ENCODE data around the gene MYRIP. TPM values are rescaled to one million over a fixed set of nuclear protein-coding genes. Genes with fewer than 3 reads are reported as not detected.

MYRIP gene
- total RNA-seq, 1 experiment from 2014 or later, result 1.6 TPM

- POLR2A ChIA-PET, result no interaction called here
- no peak overlapping the region for H3K4me3 Mint-ChIP-seq
- H3K9me3 Mint-ChIP-seq, result peaks cover 3% of the 10 kb centered on the region; the same call in 1 of the 2 replicates
- H3K36me3 Mint-ChIP-seq, result no peaks in the 10 kb centered on the region
- ATAC-seq, result peak; percentile 41
- no peak overlapping the region for H3K27ac Mint-ChIP-seq
- H3K4me1 Mint-ChIP-seq, result peaks cover 17% of the 10 kb centered on the region
- H3K27me3 Mint-ChIP-seq (ENCODE audit: low read depth), result no peaks in the 10 kb centered on the region
- CTCF ChIA-PET, result no interaction called here
- TF ChIP-seq SMAD3 (CRISPR knock-in tag; IDR thresholded peaks at IDR 0.05; ENCODE audit: borderline replicate concordance) (no peak), USF1 (CRISPR knock-in tag; IDR thresholded peaks at IDR 0.05) (no peak), IRF2 (CRISPR knock-in tag; IDR thresholded peaks at IDR 0.05; ENCODE audit: borderline replicate concordance, low read depth) (no peak), ATF3 (CRISPR knock-in tag; conservative IDR thresholded peaks at IDR 0.05) (no peak), ESRRA (CRISPR knock-in tag; IDR thresholded peaks at IDR 0.05; ENCODE audit: borderline replicate concordance) (no peak), NFE2L1 (CRISPR knock-in tag; IDR thresholded peaks at IDR 0.05) (no peak), RORB (CRISPR knock-in tag; IDR thresholded peaks at IDR 0.05) (no peak)
- no peak for DNase-seq (ENCODE audit: low spot score)
Measured at GRCh38 chr3:39935261-39935660, 125.9 kb downstream of the MYRIP start.

DNA sequence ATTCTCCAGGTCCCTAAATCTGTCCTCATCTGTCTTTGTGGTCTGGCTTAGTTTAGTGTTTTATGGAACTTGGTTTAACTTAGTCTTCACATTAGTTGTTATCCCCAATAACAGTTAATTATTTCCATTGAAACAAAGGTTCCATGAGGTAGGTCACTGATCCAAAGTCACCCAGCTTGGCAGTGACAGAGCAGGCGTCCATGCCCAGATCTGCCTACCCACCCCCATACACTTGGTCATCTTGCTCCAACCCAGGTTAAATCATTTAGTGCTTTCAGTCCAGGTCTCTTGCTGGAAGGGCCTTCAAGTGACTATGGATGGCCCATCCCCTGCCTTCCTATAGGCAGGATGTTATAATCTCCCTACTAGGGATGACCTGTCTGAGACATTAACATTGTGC is 127.4 kb downstream of the MYRIP start:
- CTCF ChIA-PET, result no interaction called here
- H3K27ac Mint-ChIP-seq, result no peak overlapping the region
- H3K36me3 Mint-ChIP-seq, result no peaks in the 10 kb centered on the region
- no peak for ATAC-seq
- H3K4me1 Mint-ChIP-seq, result peaks cover 17% of the 10 kb centered on the region
- H3K27me3 Mint-ChIP-seq (ENCODE audit: low read depth), result no peaks in the 10 kb centered on the region
- no peak for DNase-seq (ENCODE audit: low spot score)
- POLR2A ChIA-PET, result no interaction called here
- no peak overlapping the region for H3K4me3 Mint-ChIP-seq
- peaks cover 3% of the 10 kb centered on the region; the same call in 1 of the 2 replicates for H3K9me3 Mint-ChIP-seq
- TF ChIP-seq, protein P1, sequence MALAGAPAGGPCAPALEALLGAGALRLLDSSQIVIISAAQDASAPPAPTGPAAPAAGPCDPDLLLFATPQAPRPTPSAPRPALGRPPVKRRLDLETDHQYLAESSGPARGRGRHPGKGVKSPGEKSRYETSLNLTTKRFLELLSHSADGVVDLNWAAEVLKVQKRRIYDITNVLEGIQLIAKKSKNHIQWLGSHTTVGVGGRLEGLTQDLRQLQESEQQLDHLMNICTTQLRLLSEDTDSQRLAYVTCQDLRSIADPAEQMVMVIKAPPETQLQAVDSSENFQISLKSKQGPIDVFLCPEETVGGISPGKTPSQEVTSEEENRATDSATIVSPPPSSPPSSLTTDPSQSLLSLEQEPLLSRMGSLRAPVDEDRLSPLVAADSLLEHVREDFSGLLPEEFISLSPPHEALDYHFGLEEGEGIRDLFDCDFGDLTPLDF (CRISPR knock-in tag; IDR thresholded peaks at IDR 0.05), result no peak
- no peak for TF ChIP-seq SOX15 (CRISPR knock-in tag; IDR thresholded peaks at IDR 0.05)
- no peak for TF ChIP-seq ETV6 (CRISPR knock-in tag; IDR thresholded peaks at IDR 0.05)
- TF ChIP-seq FOXP4 (CRISPR knock-in tag; IDR thresholded peaks at IDR 0.05), result no peak
- no peak for TF ChIP-seq CREM (CRISPR knock-in tag; IDR thresholded peaks at IDR 0.05)
- no peak for TF ChIP-seq SMAD4 (CRISPR knock-in tag; IDR thresholded peaks at IDR 0.05)
- TF ChIP-seq CREB1 (CRISPR knock-in tag; IDR thresholded peaks at IDR 0.05), result no peak
- no peak for TF ChIP-seq FOXJ3 (CRISPR knock-in tag; IDR thresholded peaks at IDR 0.05; ENCODE audit: borderline replicate concordance)
- TF ChIP-seq IRF2 (CRISPR knock-in tag; IDR thresholded peaks at IDR 0.05; ENCODE audit: borderline replicate concordance, low read depth), result no peak
- no peak for TF ChIP-seq ATF3 (CRISPR knock-in tag; conservative IDR thresholded peaks at IDR 0.05)
- TF ChIP-seq CTCF (IDR thresholded peaks at IDR 0.05), result no peak
- TF ChIP-seq TCF7 (CRISPR knock-in tag; IDR thresholded peaks at IDR 0.05; ENCODE audit: low read depth), result no peak
- TF ChIP-seq, protein P2, sequence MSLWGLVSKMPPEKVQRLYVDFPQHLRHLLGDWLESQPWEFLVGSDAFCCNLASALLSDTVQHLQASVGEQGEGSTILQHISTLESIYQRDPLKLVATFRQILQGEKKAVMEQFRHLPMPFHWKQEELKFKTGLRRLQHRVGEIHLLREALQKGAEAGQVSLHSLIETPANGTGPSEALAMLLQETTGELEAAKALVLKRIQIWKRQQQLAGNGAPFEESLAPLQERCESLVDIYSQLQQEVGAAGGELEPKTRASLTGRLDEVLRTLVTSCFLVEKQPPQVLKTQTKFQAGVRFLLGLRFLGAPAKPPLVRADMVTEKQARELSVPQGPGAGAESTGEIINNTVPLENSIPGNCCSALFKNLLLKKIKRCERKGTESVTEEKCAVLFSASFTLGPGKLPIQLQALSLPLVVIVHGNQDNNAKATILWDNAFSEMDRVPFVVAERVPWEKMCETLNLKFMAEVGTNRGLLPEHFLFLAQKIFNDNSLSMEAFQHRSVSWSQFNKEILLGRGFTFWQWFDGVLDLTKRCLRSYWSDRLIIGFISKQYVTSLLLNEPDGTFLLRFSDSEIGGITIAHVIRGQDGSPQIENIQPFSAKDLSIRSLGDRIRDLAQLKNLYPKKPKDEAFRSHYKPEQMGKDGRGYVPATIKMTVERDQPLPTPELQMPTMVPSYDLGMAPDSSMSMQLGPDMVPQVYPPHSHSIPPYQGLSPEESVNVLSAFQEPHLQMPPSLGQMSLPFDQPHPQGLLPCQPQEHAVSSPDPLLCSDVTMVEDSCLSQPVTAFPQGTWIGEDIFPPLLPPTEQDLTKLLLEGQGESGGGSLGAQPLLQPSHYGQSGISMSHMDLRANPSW (CRISPR knock-in tag; conservative IDR thresholded peaks at IDR 0.05; ENCODE audit: low read depth), result no peak
- no peak for TF ChIP-seq ZNF423 (CRISPR knock-in tag; IDR thresholded peaks at IDR 0.05)
- TF ChIP-seq ESRRA (CRISPR knock-in tag; IDR thresholded peaks at IDR 0.05; ENCODE audit: borderline replicate concordance), result no peak
- TF ChIP-seq, protein P3, sequence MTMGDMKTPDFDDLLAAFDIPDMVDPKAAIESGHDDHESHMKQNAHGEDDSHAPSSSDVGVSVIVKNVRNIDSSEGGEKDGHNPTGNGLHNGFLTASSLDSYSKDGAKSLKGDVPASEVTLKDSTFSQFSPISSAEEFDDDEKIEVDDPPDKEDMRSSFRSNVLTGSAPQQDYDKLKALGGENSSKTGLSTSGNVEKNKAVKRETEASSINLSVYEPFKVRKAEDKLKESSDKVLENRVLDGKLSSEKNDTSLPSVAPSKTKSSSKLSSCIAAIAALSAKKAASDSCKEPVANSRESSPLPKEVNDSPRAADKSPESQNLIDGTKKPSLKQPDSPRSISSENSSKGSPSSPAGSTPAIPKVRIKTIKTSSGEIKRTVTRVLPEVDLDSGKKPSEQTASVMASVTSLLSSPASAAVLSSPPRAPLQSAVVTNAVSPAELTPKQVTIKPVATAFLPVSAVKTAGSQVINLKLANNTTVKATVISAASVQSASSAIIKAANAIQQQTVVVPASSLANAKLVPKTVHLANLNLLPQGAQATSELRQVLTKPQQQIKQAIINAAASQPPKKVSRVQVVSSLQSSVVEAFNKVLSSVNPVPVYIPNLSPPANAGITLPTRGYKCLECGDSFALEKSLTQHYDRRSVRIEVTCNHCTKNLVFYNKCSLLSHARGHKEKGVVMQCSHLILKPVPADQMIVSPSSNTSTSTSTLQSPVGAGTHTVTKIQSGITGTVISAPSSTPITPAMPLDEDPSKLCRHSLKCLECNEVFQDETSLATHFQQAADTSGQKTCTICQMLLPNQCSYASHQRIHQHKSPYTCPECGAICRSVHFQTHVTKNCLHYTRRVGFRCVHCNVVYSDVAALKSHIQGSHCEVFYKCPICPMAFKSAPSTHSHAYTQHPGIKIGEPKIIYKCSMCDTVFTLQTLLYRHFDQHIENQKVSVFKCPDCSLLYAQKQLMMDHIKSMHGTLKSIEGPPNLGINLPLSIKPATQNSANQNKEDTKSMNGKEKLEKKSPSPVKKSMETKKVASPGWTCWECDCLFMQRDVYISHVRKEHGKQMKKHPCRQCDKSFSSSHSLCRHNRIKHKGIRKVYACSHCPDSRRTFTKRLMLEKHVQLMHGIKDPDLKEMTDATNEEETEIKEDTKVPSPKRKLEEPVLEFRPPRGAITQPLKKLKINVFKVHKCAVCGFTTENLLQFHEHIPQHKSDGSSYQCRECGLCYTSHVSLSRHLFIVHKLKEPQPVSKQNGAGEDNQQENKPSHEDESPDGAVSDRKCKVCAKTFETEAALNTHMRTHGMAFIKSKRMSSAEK (CRISPR knock-in tag; IDR thresholded peaks at IDR 0.05; ENCODE audit: borderline replicate concordance), result no peak
